IMR-90 (cell line): Measurements from ENCODE around the gene MUC21. TPM values are rescaled to one million over a fixed set of nuclear protein-coding genes. Genes with fewer than 3 reads are reported as not detected.

Experiments
- ATAC-seq: fragments of 200-7000 bp; cut with Tn5 transposase; 2 replicates; pipeline ENCODE4 v1.9.1; 2020; ENCODE audit warnings: low read depth, mild to moderate bottlenecking, moderate library complexity
- BruUV-seq: library from RNA; stranded (reverse); fragments of 400-500 nt; replicated peaks from 2 replicates; lab custom pipeline; 2021; lab: Mats Ljungman, UMichigan
- CTCF ChIA-PET: fragments of 300-600 bp; formaldehyde crosslinking; extraction: SDS; loops from one replicate; lab custom pipeline; 2021; ENCODE audit warnings: antibody characterized with exemption; lab: Yijun Ruan, JAX
- POLR2A ChIA-PET: fragments of 300-600 bp; sonication (Branson Sonifier 250); formaldehyde crosslinking; loops from one replicate; lab custom pipeline; 2022; ENCODE audit warnings: antibody characterized with exemption; ENCODE audit not compliant: unreplicated experiment; lab: Charles Lee
- DNase-seq: peaks from one replicate; pipeline ENCODE4 v3.0.0; 2013
- H2AFZ ChIP-seq: replicated peaks from 2 replicates; pipeline ENCODE3; 2013; ENCODE audit warnings: low read length, mild to moderate bottlenecking; ENCODE audit not compliant: poor library complexity
- H2AK5ac ChIP-seq: 2 replicates; pipeline ENCODE4 v1.6.1; 2013; ENCODE audit warnings: low read depth, low read length, inconsistent platforms
- H2AK9ac ChIP-seq: replicated peaks from 2 replicates; pipeline ENCODE3; 2013; ENCODE audit warnings: mild to moderate bottlenecking, low read depth, low read length, moderate library complexity; ENCODE audit not compliant: poor library complexity
- H2BK120ac ChIP-seq: 2 replicates; pipeline ENCODE4 v1.6.1; 2013; ENCODE audit warnings: low read depth, low read length, inconsistent platforms
- H2BK15ac ChIP-seq: 3 replicates; pipeline ENCODE4 v1.6.1; 2013; ENCODE audit warnings: low read depth, low read length, inconsistent platforms
- H2BK20ac ChIP-seq: 2 replicates; pipeline ENCODE4 v1.6.1; 2013; ENCODE audit warnings: low read depth, mild to moderate bottlenecking, inconsistent platforms, low read length, moderate library complexity
- H2BK5ac ChIP-seq: 2 replicates; pipeline ENCODE4 v1.6.1; 2013; ENCODE audit warnings: mild to moderate bottlenecking, low read depth, low read length, inconsistent platforms; ENCODE audit not compliant: poor library complexity, severe bottlenecking
- H3K14ac ChIP-seq: replicated peaks from 2 replicates; pipeline ENCODE4 v1.6.1; 2013; ENCODE audit warnings: low read depth, low read length, inconsistent platforms
- H3K18ac ChIP-seq: 2 replicates; pipeline ENCODE4 v1.6.1; 2013; ENCODE audit warnings: low read depth, low read length, control low read depth
- H3K23ac ChIP-seq: 2 replicates; pipeline ENCODE4 v1.6.1; 2013; ENCODE audit warnings: low read depth, low read length, inconsistent platforms
- H3K27ac ChIP-seq: 2 replicates; pipeline ENCODE4 v1.5.1; 2013; ENCODE audit warnings: mild to moderate bottlenecking, control low read depth, low read length; ENCODE audit not compliant: insufficient read depth
- H3K27me3 ChIP-seq: 2 replicates; pipeline ENCODE4 v1.6.1; 2013; ENCODE audit warnings: low read length; ENCODE audit not compliant: control insufficient read depth, insufficient read depth
- H3K36me3 ChIP-seq: 2 replicates; pipeline ENCODE4 v1.6.1; 2013; ENCODE audit warnings: low read length, mixed read lengths; ENCODE audit not compliant: control insufficient read depth, insufficient read depth
- H3K4ac ChIP-seq: 2 replicates; pipeline ENCODE4 v1.6.1; 2013; ENCODE audit warnings: low read depth, low read length, inconsistent platforms
- H3K4me1 ChIP-seq: 2 replicates; pipeline ENCODE4 v1.6.1; 2013; ENCODE audit warnings: low read length, mixed read lengths; ENCODE audit not compliant: control insufficient read depth, insufficient read depth
- H3K4me2 ChIP-seq: 2 replicates; pipeline ENCODE4 v1.6.1; 2013; ENCODE audit warnings: low read depth, mild to moderate bottlenecking, control low read depth, low read length, moderate library complexity
- H3K4me3 ChIP-seq: 2 replicates; pipeline ENCODE4 v1.5.1; 2013; ENCODE audit warnings: low read depth, mild to moderate bottlenecking, control low read depth, low read length, moderate library complexity; ENCODE audit not compliant: insufficient read depth
- H3K56ac ChIP-seq: 2 replicates; pipeline ENCODE4 v1.6.1; 2013; ENCODE audit warnings: low read length, inconsistent platforms; ENCODE audit not compliant: insufficient read depth; ENCODE audit errors: extremely low read depth
- H3K79me1 ChIP-seq, 2 experiments: 2 replicates each; pipeline ENCODE4 v1.6.1; 2013; ENCODE audit warnings: low read length in 2 of 2, inconsistent platforms in 1 of 2, low read depth in 1 of 2
- H3K9ac ChIP-seq: 2 replicates; pipeline ENCODE4 v1.6.1; 2013; ENCODE audit warnings: low read depth, low read length, control low read depth
- H3K9me1 ChIP-seq: 2 replicates; pipeline ENCODE4 v1.6.1; 2013; ENCODE audit warnings: low read length, inconsistent platforms; ENCODE audit not compliant: insufficient read depth
- H3K9me3 ChIP-seq: 2 replicates; pipeline ENCODE4 v1.6.1; 2013; ENCODE audit warnings: low read length; ENCODE audit not compliant: control insufficient read depth, insufficient read depth
- H4K20me1 ChIP-seq: 2 replicates; pipeline ENCODE4 v1.6.1; 2013; ENCODE audit warnings: low read length, inconsistent platforms; ENCODE audit not compliant: insufficient read depth
- H4K5ac ChIP-seq: 2 replicates; pipeline ENCODE4 v1.6.1; 2013; ENCODE audit warnings: mild to moderate bottlenecking, low read depth, low read length, control low read depth
- H4K8ac ChIP-seq, 2 experiments: 2 replicates each; pipeline ENCODE4 v1.6.1; 2013; ENCODE audit warnings: low read depth in 2 of 2, low read length in 2 of 2, control low read depth in 1 of 2, inconsistent platforms in 1 of 2
- H4K91ac ChIP-seq: 2 replicates; pipeline ENCODE4 v1.6.1; 2013; ENCODE audit warnings: low read depth, low read length, inconsistent platforms; ENCODE audit not compliant: insufficient read depth
- CEBPB ChIP-seq: IDR thresholded peaks from 2 replicates; pipeline ENCODE4 v1.6.1; 2012; ENCODE audit warnings: low read depth, low read length, improper control_type of control experiment
- MAZ ChIP-seq: IDR thresholded peaks from 2 replicates; pipeline ENCODE4 v1.6.1; 2012; ENCODE audit warnings: low read depth, mild to moderate bottlenecking, low read length, improper control_type of control experiment, moderate library complexity, borderline replicate concordance
- MXI1 ChIP-seq: IDR thresholded peaks from 2 replicates; pipeline ENCODE4 v1.6.1; 2012; ENCODE audit warnings: low read depth, mild to moderate bottlenecking, low read length, moderate library complexity, borderline replicate concordance
- RFX5 ChIP-seq: IDR thresholded peaks from 2 replicates; pipeline ENCODE4 v1.8.0; 2012; ENCODE audit warnings: low read depth, mild to moderate bottlenecking, low read length, moderate library complexity
- WGBS, 2 experiments: methylation state at CpG; one replicate each; pipeline versions ENCODE4 v1.1.5 to v1.1.7; 2013; ENCODE audit warnings: missing lambda C conversion rate in 2 of 2; ENCODE audit not compliant: insufficient read length in 1 of 2; ENCODE audit errors: extremely low coverage in 2 of 2; 5-methylcytosine and 5-hydroxymethylcytosine counted together
- dilution Hi-C: fragments of 300-500 bp; cut with HindIII; formaldehyde crosslinking; loops from one replicate; pipeline ENCODE4 v1.14.3; 2018; ENCODE audit warnings: low sequenced_read_pairs; ENCODE audit not compliant: unreplicated experiment
- in situ Hi-C: fragments of 300-500 bp; cut with MboI; formaldehyde crosslinking; loops from 3 replicates; pipeline ENCODE4 v1.14.3; 2019; ENCODE audit warnings: low sequenced_read_pairs, inconsistent platforms, mixed read lengths
- intact Hi-C: fragments of 100-400 bp; cut with micrococcal nuclease; formaldehyde crosslinking; loops from 2 replicates; pipeline ENCODE4 v1.10.0; 2022
- polyA plus RNA-seq, 3 experiments: library from polyadenylated mRNA; depleted of rRNA; stranded (reverse); fragments of >200 nt; gene quantifications; 2 replicates each; pipeline ENCODE4 v1.2.3, GENCODE V29; 2012; ENCODE audit warnings: low replicate concordance in 1 of 3
- total RNA-seq: library from RNA; depleted of rRNA; stranded (reverse); fragments of >200 nt; gene quantifications from 2 replicates; pipeline ENCODE4 v1.2.3, GENCODE V29; 2012

MUC21 gene
- total and polyA plus RNA-seq, 2 of the 4 experiments (the other 2 are of a cell fraction), result not detected

GRCh38 chr6:30988209-30988825, 4.8 kb downstream of the MUC21 start:
- intact Hi-C loops (no loop called here), dilution Hi-C loops (no loop called here), in situ Hi-C loops (no loop called here)
- no peak overlapping the region for H3K4me3 ChIP-seq
- no peak overlapping the region for H2BK20ac ChIP-seq
- no peaks in the 10 kb centered on the region; the same call in 1 of the 2 replicates for H4K20me1 ChIP-seq
- H2AK9ac ChIP-seq, result no peak overlapping the region
- no peak overlapping the region for H2BK5ac ChIP-seq
- no peak overlapping the region for H2AFZ ChIP-seq
- H3K79me1 ChIP-seq, result no peaks in the 10 kb centered on the region
- BruUV-seq, result no TSS peak
- H2BK120ac ChIP-seq, result no peak overlapping the region
- no peak overlapping the region for H3K4ac ChIP-seq
- H3K18ac ChIP-seq, result no peak overlapping the region
- H4K5ac ChIP-seq, result no peak overlapping the region
- ATAC-seq (no peak), DNase-seq (no peak)
- no peak overlapping the region for H3K23ac ChIP-seq
- H3K4me2 ChIP-seq, result no peak overlapping the region
- H3K9ac ChIP-seq, result no peak overlapping the region
- no peak overlapping the region for H2AK5ac ChIP-seq
- no peak overlapping the region for H4K91ac ChIP-seq
- H3K14ac ChIP-seq, result no peak overlapping the region
- TF ChIP-seq CEBPB (no peak), RFX5 (no peak), MXI1 (no peak), MAZ (no peak)
- H3K56ac ChIP-seq, result no peak overlapping the region
- no CpG with 5 or more reads among the region's 9 CpGs for WGBS, 2 experiments
- H3K9me3 ChIP-seq, result no peaks in the 10 kb centered on the region
- H3K36me3 ChIP-seq, result no peaks in the 10 kb centered on the region
- POLR2A ChIA-PET, result no interaction called here
- no peaks in the 10 kb centered on the region for H3K9me1 ChIP-seq
- H3K4me1 ChIP-seq, result no peaks in the 10 kb centered on the region
- CTCF ChIA-PET, result no interaction called here
- H3K27me3 ChIP-seq, result peaks cover 19% of the 10 kb centered on the region
- H3K27ac ChIP-seq, result no peak overlapping the region
- no peak overlapping the region for H2BK15ac ChIP-seq
- H4K8ac ChIP-seq, result no peak overlapping the region
